SU-DHL-6 (cell line): ENCODE results near the gene SIDT2.

Experiments
- EZH2phosphoT487 ChIP-seq: fragments of 200-600 bp; sonication (generic), shearing (Covaris generic); conservative IDR thresholded peaks from 2 replicates; pipeline ENCODE4 v1.6.1; 2018; ENCODE audit warnings: mild to moderate bottlenecking, antibody characterized with exemption, low read length, moderate library complexity, mixed read lengths
- TF ChIP-seq, protein P1 (sequence below): fragments of 200-600 bp; sonication (generic); IDR thresholded peaks from one replicate; pipeline ENCODE4 v1.5.1; 2017; ENCODE audit warnings: antibody characterized with exemption, mild to moderate bottlenecking, low read length, moderate library complexity; ENCODE audit not compliant: insufficient read depth, poor library complexity, severe bottlenecking

DNA sequence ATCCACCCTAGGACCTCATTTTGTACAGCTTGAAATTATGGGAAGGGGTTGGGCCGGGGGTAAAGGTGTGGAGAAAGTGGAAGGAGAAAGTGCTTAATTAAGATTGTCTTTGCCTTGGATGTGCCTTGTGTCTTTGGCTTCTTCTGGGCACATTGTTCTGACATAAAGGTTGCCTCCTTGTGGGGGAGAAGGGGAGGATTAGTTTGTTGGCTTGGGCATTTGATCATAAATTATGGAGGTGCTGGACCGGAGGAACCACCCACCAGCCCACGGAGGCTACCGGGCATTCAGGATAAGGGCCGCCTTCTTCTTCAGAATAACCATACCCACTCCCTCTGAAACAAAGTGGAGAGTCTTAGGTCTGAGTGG, 33.2 kb upstream of the SIDT2 start:
- TF ChIP-seq, protein P1, sequence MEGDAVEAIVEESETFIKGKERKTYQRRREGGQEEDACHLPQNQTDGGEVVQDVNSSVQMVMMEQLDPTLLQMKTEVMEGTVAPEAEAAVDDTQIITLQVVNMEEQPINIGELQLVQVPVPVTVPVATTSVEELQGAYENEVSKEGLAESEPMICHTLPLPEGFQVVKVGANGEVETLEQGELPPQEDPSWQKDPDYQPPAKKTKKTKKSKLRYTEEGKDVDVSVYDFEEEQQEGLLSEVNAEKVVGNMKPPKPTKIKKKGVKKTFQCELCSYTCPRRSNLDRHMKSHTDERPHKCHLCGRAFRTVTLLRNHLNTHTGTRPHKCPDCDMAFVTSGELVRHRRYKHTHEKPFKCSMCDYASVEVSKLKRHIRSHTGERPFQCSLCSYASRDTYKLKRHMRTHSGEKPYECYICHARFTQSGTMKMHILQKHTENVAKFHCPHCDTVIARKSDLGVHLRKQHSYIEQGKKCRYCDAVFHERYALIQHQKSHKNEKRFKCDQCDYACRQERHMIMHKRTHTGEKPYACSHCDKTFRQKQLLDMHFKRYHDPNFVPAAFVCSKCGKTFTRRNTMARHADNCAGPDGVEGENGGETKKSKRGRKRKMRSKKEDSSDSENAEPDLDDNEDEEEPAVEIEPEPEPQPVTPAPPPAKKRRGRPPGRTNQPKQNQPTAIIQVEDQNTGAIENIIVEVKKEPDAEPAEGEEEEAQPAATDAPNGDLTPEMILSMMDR, result no peak
- TF ChIP-seq EZH2phosphoT487, result no peak
